Activated T-cell treated with anti-CD3 and anti-CD28 coated beads, Interleukin-2, amount 50 U/mL, for 48 hours (primary cell): Measurements from ENCODE around the gene SHROOM3.

Source experiments
- DNase-seq, 2 experiments: peaks; one replicate each; pipeline ENCODE4 v3.0.0-alpha.2; 2020

The SHROOM3 gene

GRCh38 chr4:76758290-76758882 lies 323.4 kb downstream of the SHROOM3 start:
- DNase-seq: no peak

GRCh38 chr4:76758996-76759395 lies 324.0 kb downstream of the SHROOM3 start:
- DNase-seq: no peak

GRCh38 chr4:76760193-76760592 lies 325.2 kb downstream of the SHROOM3 start:
- no peak for DNase-seq

GRCh38 chr4:76762137-76763130 lies 327.4 kb downstream of the SHROOM3 start:
- no peak for DNase-seq

GRCh38 chr4:76764251-76764650 lies 329.2 kb downstream of the SHROOM3 start:
- no peak for DNase-seq

- DNase-seq: no peak
Observed at GRCh38 chr4:76765473-76766183, 330.6 kb downstream of the SHROOM3 start.

GRCh38 chr4:76767983-76768382 lies 333.0 kb downstream of the SHROOM3 start:
- no peak for DNase-seq

GRCh38 chr4:76772498-76773106 lies 337.6 kb downstream of the SHROOM3 start:
- no peak for DNase-seq

GRCh38 chr4:76773766-76774165 lies 338.7 kb downstream of the SHROOM3 start:
- DNase-seq: no peak

- no peak for DNase-seq
Observed at GRCh38 chr4:76779740-76780459, 344.9 kb downstream of the SHROOM3 start.

- DNase-seq: no peak
Observed at GRCh38 chr4:76780781-76781697, 346.0 kb downstream of the SHROOM3 start.

GRCh38 chr4:76781698-76782595 lies 346.9 kb downstream of the SHROOM3 start:
- no peak for DNase-seq

GRCh38 chr4:76782837-76783236 lies 347.8 kb downstream of the SHROOM3 start:
- no peak for DNase-seq

- DNase-seq: no peak
Observed at GRCh38 chr4:76783836-76784235, 348.8 kb downstream of the SHROOM3 start.

- DNase-seq: no peak
Observed at GRCh38 chr4:76784237-76784636, 349.2 kb downstream of the SHROOM3 start.

- no peak for DNase-seq
Observed at GRCh38 chr4:76787898-76788297, 352.9 kb downstream of the SHROOM3 start.

GRCh38 chr4:76790377-76790776 lies 355.3 kb downstream of the SHROOM3 start:
- DNase-seq: no peak

GRCh38 chr4:76791479-76791878 lies 356.4 kb downstream of the SHROOM3 start:
- DNase-seq: no peak

GRCh38 chr4:76792418-76792817 lies 357.4 kb downstream of the SHROOM3 start:
- no peak for DNase-seq

- no peak for DNase-seq
Observed at GRCh38 chr4:76795243-76795642, 360.2 kb downstream of the SHROOM3 start.
